GM21515 (cell line): ENCODE results near the gene TEC.
"Not testable (repeated sequence)": the region's sequence is repeated elsewhere in the genome, so short reads cannot be mapped to it uniquely, and the experiment has no call there.

Source experiments
- ATAC-seq: cut with Tn5 transposase; IDR thresholded peaks from one replicate; pipeline ENCODE4 v1.9.1; 2021; ENCODE audit not compliant: unreplicated experiment

TEC gene

GRCh38 chr4:48243429-48243828 is 26.2 kb downstream of the TEC start:
- no peak for ATAC-seq

GRCh38 chr4:48242511-48243195 is 27.0 kb downstream of the TEC start:
- ATAC-seq = no peak

GRCh38 chr4:48241731-48242130 is 27.9 kb downstream of the TEC start:
- no peak for ATAC-seq

GRCh38 chr4:48237996-48238645 is 31.5 kb downstream of the TEC start:
- ATAC-seq = no peak

- ATAC-seq = no peak
Observed at GRCh38 chr4:48235050-48235449, 34.6 kb downstream of the TEC start.

GRCh38 chr4:48234575-48234974 is 35.1 kb downstream of the TEC start:
- ATAC-seq = no peak

GRCh38 chr4:48228949-48229348 is 40.7 kb downstream of the TEC start:
- no peak for ATAC-seq

- no peak for ATAC-seq
Observed at GRCh38 chr4:48227662-48228061, 42.0 kb downstream of the TEC start.

GRCh38 chr4:48226199-48226598 is 43.4 kb downstream of the TEC start:
- ATAC-seq = no peak

- ATAC-seq = no peak
Observed at GRCh38 chr4:48225368-48226141, 44.1 kb downstream of the TEC start.

- no peak for ATAC-seq
Observed at GRCh38 chr4:48224606-48225005, 45.0 kb downstream of the TEC start.

GRCh38 chr4:48223633-48224295 is 45.9 kb downstream of the TEC start:
- ATAC-seq = no peak

- no peak for ATAC-seq
Observed at GRCh38 chr4:48222491-48222890, 47.1 kb downstream of the TEC start.

GRCh38 chr4:48219430-48219829 is 50.2 kb downstream of the TEC start:
- ATAC-seq = not testable (repeated sequence)

GRCh38 chr4:48216563-48216962 is 53.1 kb downstream of the TEC start:
- ATAC-seq = no peak

GRCh38 chr4:48215977-48216376 is 53.7 kb downstream of the TEC start:
- ATAC-seq = no peak

GRCh38 chr4:48212165-48212564 is 57.5 kb downstream of the TEC start:
- peak; percentile 85 for ATAC-seq

- no peak for ATAC-seq
Observed at GRCh38 chr4:48210966-48211328, 58.7 kb downstream of the TEC start.

- ATAC-seq = no peak
Observed at GRCh38 chr4:48205626-48206025, 64.0 kb downstream of the TEC start.

GRCh38 chr4:48205107-48205506 is 64.5 kb downstream of the TEC start:
- no peak for ATAC-seq

GRCh38 chr4:48203819-48204218 is 65.8 kb downstream of the TEC start:
- ATAC-seq = peak; percentile 41
